ENCODE measurements around the gene ABCF3.

Gene ABCF3

GRCh38 chr3:184184546-184185230 lies 1.3 kb upstream of the ABCF3 start:
- DNase-seq (ENCODE audit: low read depth in 3 of 3, low spot score in 1 of 3): no peak

GRCh38 chr3:184185461-184186183 lies 377 bp upstream of the ABCF3 start:
- DNase-seq (ENCODE audit: low read depth in 3 of 3, low spot score in 1 of 3): peak; percentile 98 to 99 (median 99)

- DNase-seq (ENCODE audit: low read depth in 3 of 3, low spot score in 1 of 3): no peak
Measured at GRCh38 chr3:184186902-184187207, 856 bp downstream of the ABCF3 start.

- no peak for DNase-seq (ENCODE audit: low read depth in 3 of 3, low spot score in 1 of 3)
Measured at GRCh38 chr3:184188080-184188479, 2.1 kb downstream of the ABCF3 start.

GRCh38 chr3:184189421-184189820 lies 3.4 kb downstream of the ABCF3 start:
- no peak for DNase-seq (ENCODE audit: low read depth in 3 of 3, low spot score in 1 of 3)

- no peak for DNase-seq (ENCODE audit: low read depth in 3 of 3, low spot score in 1 of 3)
Measured at GRCh38 chr3:184192889-184193288, 6.9 kb downstream of the ABCF3 start.

- DNase-seq (ENCODE audit: low read depth in 3 of 3, low spot score in 1 of 3): no peak
Measured at GRCh38 chr3:184193991-184194539, 8.1 kb downstream of the ABCF3 start.

GRCh38 chr3:184196536-184196935 lies 10.5 kb downstream of the ABCF3 start:
- no peak for DNase-seq (ENCODE audit: low read depth in 3 of 3, low spot score in 1 of 3)

GRCh38 chr3:184198509-184198908 lies 12.5 kb downstream of the ABCF3 start:
- DNase-seq (ENCODE audit: low read depth in 3 of 3, low spot score in 1 of 3): no peak

- no peak for DNase-seq (ENCODE audit: low read depth in 3 of 3, low spot score in 1 of 3)
Measured at GRCh38 chr3:184200825-184201224, 14.8 kb downstream of the ABCF3 start.

GRCh38 chr3:184203526-184203925 lies 17.5 kb downstream of the ABCF3 start:
- no peak for DNase-seq (ENCODE audit: low read depth in 3 of 3, low spot score in 1 of 3)

- DNase-seq (ENCODE audit: low read depth in 3 of 3, low spot score in 1 of 3): no peak
Measured at GRCh38 chr3:184209146-184209923, 23.3 kb downstream of the ABCF3 start.

- DNase-seq (ENCODE audit: low read depth in 3 of 3, low spot score in 1 of 3): no peak
Measured at GRCh38 chr3:184211297-184211696, 25.3 kb downstream of the ABCF3 start.

GRCh38 chr3:184211718-184212117 lies 25.7 kb downstream of the ABCF3 start:
- no peak for DNase-seq (ENCODE audit: low read depth in 3 of 3, low spot score in 1 of 3)

- no peak for DNase-seq (ENCODE audit: low read depth in 3 of 3, low spot score in 1 of 3)
Measured at GRCh38 chr3:184218814-184219213, 32.8 kb downstream of the ABCF3 start.

- no peak for DNase-seq (ENCODE audit: low read depth in 3 of 3, low spot score in 1 of 3)
Measured at GRCh38 chr3:184222521-184222920, 36.5 kb downstream of the ABCF3 start.

GRCh38 chr3:184223946-184224345 lies 37.9 kb downstream of the ABCF3 start:
- DNase-seq (ENCODE audit: low read depth in 3 of 3, low spot score in 1 of 3): no peak

GRCh38 chr3:184227481-184227935 lies 41.5 kb downstream of the ABCF3 start:
- peak; percentile 20 to 28 (median 25) for DNase-seq (ENCODE audit: low read depth in 3 of 3, low spot score in 1 of 3)

GRCh38 chr3:184228376-184229137 lies 42.6 kb downstream of the ABCF3 start:
- no peak for DNase-seq (ENCODE audit: low read depth in 3 of 3, low spot score in 1 of 3)

GRCh38 chr3:184229394-184230080 lies 43.5 kb downstream of the ABCF3 start, which contains the start of gene VWA5B2:
Gene VWA5B2 (plus strand): TSS chr3:184229585. CDS start chr3:184230529, 944 bp downstream.
- peak; percentile 25 to 59 (median 51) for DNase-seq (ENCODE audit: low read depth in 3 of 3, low spot score in 1 of 3)

Data from stimulated activated CD4-positive, alpha-beta T cell treated with anti-CD3 and anti-CD28 coated beads, TNF-alpha, amount 100 ng/mL, for 1 hour (primary cell).